Ovary (tissue), 9 donors: Measurements from ENCODE around the gene DNALI1. TPM values are rescaled to one million over a fixed set of nuclear protein-coding genes. Genes with fewer than 3 reads are reported as not detected.

Experiments
- DNase-seq, 5 donors: peaks; one replicate each; pipeline ENCODE4 v3.0.0-alpha.2; 2019 to 2020
- H3K27ac ChIP-seq, 2 donors: fragments of 200-600 bp; one replicate each; pipeline versions ENCODE4 v1.5.1 to v1.8.0; 2019 to 2022
- H3K27me3 ChIP-seq: fragments of 200-600 bp; one replicate; pipeline ENCODE4 v1.8.0; 2022
- H3K36me3 ChIP-seq: fragments of 200-600 bp; sonication (generic); one replicate; pipeline ENCODE4 v1.5.1; 2019
- H3K4me1 ChIP-seq: one replicate; pipeline ENCODE4 v1.8.1; 2013; ENCODE audit warnings: mild to moderate bottlenecking, moderate library complexity; ENCODE audit not compliant: insufficient read depth
- H3K4me3 ChIP-seq: fragments of 200-600 bp; sonication (generic); one replicate; pipeline ENCODE4 v1.5.1; 2017
- H3K9me3 ChIP-seq, 2 donors: fragments of 200-600 bp in 1 of 2; sonication (generic) in 1 of 2; one replicate each; pipeline versions ENCODE4 v1.5.1 to v1.8.1; 2013 to 2019; ENCODE audit warnings: mild to moderate bottlenecking in 1 of 2, moderate library complexity in 1 of 2
- EP300 ChIP-seq: sonication (generic); formaldehyde crosslinking; IDR thresholded peaks from one replicate; pipeline ENCODE4 v1.6.1; 2017; ENCODE audit warnings: antibody characterized with exemption
- POLR2A ChIP-seq: fragments of 450-650 bp; IDR thresholded peaks from one replicate; pipeline ENCODE4 v1.6.1; 2017; ENCODE audit warnings: antibody characterized with exemption, mild to moderate bottlenecking, moderate library complexity
- WGBS, 3 donors: extraction: QIAGEN DNeasy Blood & Tissue Kit in 1 of 3; methylation state at CpG; one replicate each; pipeline versions ENCODE4 v1.1.5 to v1.1.7; 2013 to 2017; 5-methylcytosine and 5-hydroxymethylcytosine counted together
- intact Hi-C, 4 donors: fragments of 100-400 bp; cut with DNase I; formaldehyde crosslinking; loops; one replicate each; pipeline versions ENCODE4 v1.11.0 to v1.15.1; 2022 to 2023
- polyA plus RNA-seq, 2 donors: library from polyadenylated mRNA; stranded (reverse); fragments of 200-250 nt in 1 of 2; fragments of 350-450 nt in 1 of 2; fragmentation: Illumina TruSeq in 1 of 2; extraction: RNeasy Lipid Tissue Mini Kit (QIAGEN cat#74804) in 1 of 2; gene quantifications; one replicate each; pipeline ENCODE4 v1.2.3, GENCODE V29; 2013 to 2014
- total RNA-seq, 7 donors: library from RNA; depleted of rRNA in 2 of 7; stranded (reverse); fragments of >200 nt in 2 of 7; fragmentation: NEBNext Ultra II Directional in 3 of 7; extraction: Animal tissue kit (Norgen Biotek cat#: 25700) in 3 of 7; gene quantifications; one replicate each; pipeline versions ENCODE4 v1.1.0 to v1.2.4, GENCODE V29; 2016 to 2023
- TF ChIP-seq, protein P1 (sequence below), 3 donors: fragments of 450-650 bp in 2 of 3; fragments of 200-600 bp in 1 of 3; IDR thresholded peaks; one replicate each; pipeline versions ENCODE4 v1.5.1 to v1.8.0; 2016 to 2022; ENCODE audit warnings: antibody characterized with exemption in 3 of 3, mild to moderate bottlenecking in 1 of 3
- donor health status: DM: no; HTN: no; CAD: no; lungs with moderate emphysema.
- donor health status: DM: no; HTN: no; CAD: no.
- donor health status: Bipolar disorder and iron deficiency.
- donor health status: DM: yes; HTN: yes; CAD: no.
- donor health status: DM: no; HTN: no; CAD: no.
- donor health status: DM: yes; HTN: yes; CAD: no.

DNALI1 gene
- total and polyA plus RNA-seq, 9 donors: 13.0 to 37.6 (median 17.8) TPM

DNA sequence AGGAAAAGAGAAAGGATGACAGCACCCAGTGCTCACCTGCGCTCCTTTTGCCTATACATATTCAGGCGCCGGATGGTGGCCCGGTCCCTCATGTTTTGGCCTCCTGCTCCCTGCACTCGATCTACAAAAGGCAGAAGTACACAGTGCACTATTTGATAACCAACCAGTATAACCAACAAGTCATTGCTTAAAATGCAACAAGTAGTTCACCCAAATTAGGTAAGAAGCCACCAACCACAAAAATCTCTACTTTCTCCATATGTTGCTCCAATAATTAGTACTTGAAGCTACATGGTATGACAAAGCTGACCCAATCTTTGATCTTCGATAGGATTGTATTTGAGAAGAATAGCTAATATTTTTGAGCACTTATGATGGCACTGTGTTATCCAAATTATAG, 37.0 kb downstream of the DNALI1 start:
- H3K4me1 ChIP-seq: peaks cover 7% of the 10 kb centered on the region
- DNase-seq: no peak
- H3K27me3 ChIP-seq: no peaks in the 10 kb centered on the region
- H3K27ac ChIP-seq: no peak overlapping the region
- TF ChIP-seq, protein P1, sequence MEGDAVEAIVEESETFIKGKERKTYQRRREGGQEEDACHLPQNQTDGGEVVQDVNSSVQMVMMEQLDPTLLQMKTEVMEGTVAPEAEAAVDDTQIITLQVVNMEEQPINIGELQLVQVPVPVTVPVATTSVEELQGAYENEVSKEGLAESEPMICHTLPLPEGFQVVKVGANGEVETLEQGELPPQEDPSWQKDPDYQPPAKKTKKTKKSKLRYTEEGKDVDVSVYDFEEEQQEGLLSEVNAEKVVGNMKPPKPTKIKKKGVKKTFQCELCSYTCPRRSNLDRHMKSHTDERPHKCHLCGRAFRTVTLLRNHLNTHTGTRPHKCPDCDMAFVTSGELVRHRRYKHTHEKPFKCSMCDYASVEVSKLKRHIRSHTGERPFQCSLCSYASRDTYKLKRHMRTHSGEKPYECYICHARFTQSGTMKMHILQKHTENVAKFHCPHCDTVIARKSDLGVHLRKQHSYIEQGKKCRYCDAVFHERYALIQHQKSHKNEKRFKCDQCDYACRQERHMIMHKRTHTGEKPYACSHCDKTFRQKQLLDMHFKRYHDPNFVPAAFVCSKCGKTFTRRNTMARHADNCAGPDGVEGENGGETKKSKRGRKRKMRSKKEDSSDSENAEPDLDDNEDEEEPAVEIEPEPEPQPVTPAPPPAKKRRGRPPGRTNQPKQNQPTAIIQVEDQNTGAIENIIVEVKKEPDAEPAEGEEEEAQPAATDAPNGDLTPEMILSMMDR (IDR thresholded peaks at IDR 0.05): no peak
- no peak for TF ChIP-seq POLR2A
- no peak for TF ChIP-seq EP300
- H3K9me3 ChIP-seq: no peaks in the 10 kb centered on the region
- no peak overlapping the region for H3K4me3 ChIP-seq
- intact Hi-C loops: loop anchor here in 1 of 4 donors (2.0 kb wide), 1 partner anchor 95 kb away; no protein-coding TSS in a partner anchor
- 89 to 96% (median 93%) methylated on average over 6 of the region's 6 CpGs for WGBS, 3 donors
- H3K36me3 ChIP-seq: no peaks in the 10 kb centered on the region

DNA sequence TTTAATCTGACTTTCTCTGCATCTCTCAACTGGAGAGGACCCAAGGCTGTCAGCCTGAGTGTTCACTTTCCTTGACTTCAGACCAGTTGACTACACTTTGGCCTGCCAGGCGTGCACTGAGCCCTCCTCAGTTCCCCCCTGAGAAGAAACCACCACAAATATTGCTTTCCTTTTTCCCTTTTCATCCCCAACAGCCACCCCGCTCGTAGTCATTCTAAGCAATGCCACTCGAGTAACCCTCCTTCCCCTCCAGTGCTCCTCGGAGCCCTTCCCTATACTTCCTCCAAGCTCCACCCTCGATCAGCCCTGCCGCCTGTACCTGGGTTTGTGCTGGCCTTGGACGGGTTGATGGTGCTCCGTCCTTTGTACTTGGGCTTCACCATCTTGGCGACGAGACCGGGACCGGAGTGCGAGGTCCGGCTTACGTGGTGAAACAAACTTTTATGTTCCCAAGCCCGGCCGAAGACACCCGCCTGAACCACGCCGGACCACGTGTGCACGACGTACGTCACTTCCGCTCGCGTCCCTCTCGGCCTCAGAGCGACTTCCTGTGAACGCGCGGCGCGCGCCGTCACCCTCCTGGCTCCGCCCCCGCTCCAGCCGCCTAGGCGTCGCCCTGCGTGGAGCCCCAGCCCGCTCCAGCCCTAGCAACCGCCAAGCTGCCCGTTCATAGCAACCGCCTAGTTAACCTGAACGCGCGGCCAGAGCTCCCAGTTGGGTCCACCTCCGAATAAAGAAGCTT, 38.9 kb downstream of the DNALI1 start, which contains the start of gene GNL2:
TSS of gene GNL2 (minus strand) at position 498 of the 742 bp plus-strand sequence. CDS start at position 383, 115 bp downstream.
- WGBS, 3 donors: 0 to 1% (median 1%) methylated on average over 48 to 51 of the region's 51 CpGs
- Histone ChIP-seq H3K36me3 (no peaks in the 10 kb centered on the region), H3K4me3 (peak within 1 kb of the TSS; percentile 77), H3K27me3 (no peaks in the 10 kb centered on the region), H3K27ac (peak within 1 kb of the TSS in 1 of 2 donors; percentile 40), H3K4me1 (peaks cover 7% of the 10 kb centered on the region), H3K9me3 (no peaks in the 10 kb centered on the region)
- TF ChIP-seq POLR2A (peak; percentile 75), EP300 (no peak)
- TF ChIP-seq, protein P1 (IDR thresholded peaks at IDR 0.05): no peak
- peak; percentile 95 to 99 (median 98) for DNase-seq
- intact Hi-C loops: loop anchor here in 2 of 4 donors (2.0 to 5.0 kb wide), 2 partner anchors 82 to 93 kb away; no protein-coding TSS in a partner anchor

DNA sequence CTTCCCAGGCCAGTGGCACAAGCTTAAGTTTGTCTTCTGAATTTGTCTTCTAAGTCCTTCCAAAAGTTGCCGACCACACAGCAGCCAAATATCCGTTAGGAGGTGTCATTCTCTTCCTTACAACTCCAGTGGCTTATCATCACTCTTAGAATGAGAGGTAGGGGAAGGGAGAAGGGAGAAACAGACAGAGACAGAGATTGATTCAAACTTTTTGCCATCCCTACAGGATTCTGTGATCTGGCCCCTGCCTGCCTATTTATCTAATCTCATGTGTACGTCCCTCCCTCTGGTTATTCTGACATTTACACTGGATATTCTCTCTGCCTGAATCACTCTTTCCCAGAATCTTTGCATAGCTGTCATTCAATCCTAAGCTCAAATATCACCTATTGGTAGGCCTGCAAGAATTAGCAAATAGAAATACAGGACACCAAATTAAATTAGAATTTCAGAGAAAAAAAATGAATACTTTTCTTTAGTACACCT, 39.5 kb downstream of the DNALI1 start:
- no peak for DNase-seq
- Histone ChIP-seq H3K9me3 (no peaks in the 10 kb centered on the region), H3K4me3 (peak overlapping the region; percentile 77), H3K36me3 (no peaks in the 10 kb centered on the region), H3K27ac (peak overlapping the region in 1 of 2 donors; percentile 40), H3K27me3 (no peaks in the 10 kb centered on the region), H3K4me1 (peaks cover 7% of the 10 kb centered on the region)
- TF ChIP-seq POLR2A: no peak
- TF ChIP-seq EP300: no peak
- TF ChIP-seq, protein P1 (IDR thresholded peaks at IDR 0.05): no peak
- intact Hi-C loops: loop anchor here in 1 of 4 donors (5.0 kb wide), 1 partner anchor 81 kb away; no protein-coding TSS in a partner anchor
- WGBS, 3 donors: 0% methylated on average over 3 of the region's 3 CpGs

DNA sequence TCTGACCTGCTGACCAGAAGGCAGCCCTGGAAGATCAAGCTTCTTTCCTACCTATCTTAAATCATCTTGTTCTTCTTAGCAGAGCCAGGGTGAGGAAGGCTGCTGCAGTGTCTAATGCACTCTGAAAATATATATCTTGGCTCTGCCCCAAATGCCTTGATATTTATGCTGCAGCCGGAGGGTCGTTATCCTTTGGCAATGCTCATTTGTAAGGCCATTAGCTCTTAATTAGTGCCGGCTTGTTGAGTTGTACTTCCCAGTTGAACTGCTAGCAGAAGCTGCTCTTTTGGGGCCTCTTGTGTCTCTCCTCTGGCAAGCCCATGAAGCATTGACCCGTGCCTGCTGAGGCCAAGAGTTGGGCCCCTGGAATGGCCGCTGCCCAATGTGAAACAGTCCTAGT, 43.2 kb downstream of the DNALI1 start:
- no peaks in the 10 kb centered on the region for H3K36me3 ChIP-seq
- TF ChIP-seq EP300 (no peak), POLR2A (no peak)
- TF ChIP-seq, protein P1 (IDR thresholded peaks at IDR 0.05): no peak
- no peak overlapping the region for H3K27ac ChIP-seq
- no peak overlapping the region for H3K4me3 ChIP-seq
- no peaks in the 10 kb centered on the region for H3K27me3 ChIP-seq
- intact Hi-C loops: loop anchor here in 3 of 4 donors (5.0 to 10.0 kb wide), 3 partner anchors 72 to 85 kb away; no protein-coding TSS in a partner anchor
- peaks cover 2% of the 10 kb centered on the region for H3K4me1 ChIP-seq
- 45 to 46% (median 45%) methylated on average over 5 of the region's 5 CpGs for WGBS, 3 donors
- DNase-seq: no peak
- H3K9me3 ChIP-seq: no peaks in the 10 kb centered on the region
